ENCODE measurements around the gene CCDC186. TPM values are rescaled to one million over a fixed set of nuclear protein-coding genes. Genes with fewer than 3 reads are reported as not detected.

Gene CCDC186
- total and polyA plus RNA-seq, 2 of the 8 experiments (the other 6 are each of a cell fraction or from before 2014, with no cell fraction given): 3.0 to 30.3 TPM

GRCh38 chr10:114079421-114079820 lies 94.6 kb downstream of the CCDC186 start (continued):
- TF ChIP-seq CHD1 (IDR thresholded peaks at IDR 0.05; ENCODE audit: low read depth, low read length): no peak
- no peak for TF ChIP-seq CTBP2 (IDR thresholded peaks at IDR 0.05; ENCODE audit: borderline replicate concordance, insufficient read depth, insufficient read length, low read length)
- TF ChIP-seq TBP (IDR thresholded peaks at IDR 0.05; ENCODE audit: low read depth, low read length): no peak
- TF ChIP-seq SIN3A (conservative IDR thresholded peaks at IDR 0.05 in 1 of 2, IDR thresholded peaks at IDR 0.05 in 1 of 2; ENCODE audit: low read depth in 1 of 2, low read length in 2 of 2): no peak
